Colonic mucosa (tissue), 4 donors: ENCODE measurements around the gene GAL3ST1. TPM values are rescaled to one million over a fixed set of nuclear protein-coding genes. Genes with fewer than 3 reads are reported as not detected.
"Not testable (repeated sequence)": the region's sequence is repeated elsewhere in the genome, so short reads cannot be mapped to it uniquely, and the experiment has no call there.

ENCODE experiments used
- DNase-seq: peaks from one replicate; pipeline ENCODE4 v3.0.0-alpha.2; 2020
- H3K27ac ChIP-seq: fragments of 200-600 bp; one replicate; pipeline ENCODE4 v1.8.0; 2021
- H3K27me3 ChIP-seq: fragments of 200-600 bp; one replicate; pipeline ENCODE4 v1.8.0; 2021
- H3K36me3 ChIP-seq: fragments of 200-600 bp; one replicate; pipeline ENCODE4 v1.8.0; 2021
- H3K4me1 ChIP-seq: fragments of 200-600 bp; one replicate; pipeline ENCODE4 v1.8.0; 2021; ENCODE audit warnings: mild to moderate bottlenecking
- H3K4me3 ChIP-seq: fragments of 200-600 bp; one replicate; pipeline ENCODE4 v1.8.0; 2021
- H3K9ac ChIP-seq, 2 donors: one replicate each; pipeline ENCODE4 v1.7.0; 2013; ENCODE audit warnings: control low read depth in 2 of 2, low read depth in 2 of 2, low read length in 2 of 2
- H3K9me3 ChIP-seq: fragments of 200-600 bp; one replicate; pipeline ENCODE4 v1.8.0; 2021
- intact Hi-C: fragments of 100-400 bp; cut with DNase I; formaldehyde crosslinking; loops from one replicate; pipeline ENCODE4 v1.14.1; 2022
- total RNA-seq, 2 donors: library from RNA; stranded (reverse); fragmentation: NEBNext Ultra II Directional in 1 of 2; extraction: Animal tissue kit (Norgen Biotek cat#: 25700) in 1 of 2; gene quantifications; one replicate each; pipeline ENCODE4 v1.2.1, GENCODE V29; 2021
- TF ChIP-seq, protein P1 (sequence below): fragments of 200-600 bp; IDR thresholded peaks from one replicate; pipeline ENCODE4 v1.8.0; 2022; ENCODE audit warnings: antibody characterized with exemption, mild to moderate bottlenecking
- donor health status: healthy.
- donor health status: DM: no; HTN: no; CAD: no.
- donor health status: DM: no; HTN: no; CAD: no.

GAL3ST1 gene
- total RNA-seq, 2 donors from 2014 or later = 13.4 to 18.8 TPM

DNA sequence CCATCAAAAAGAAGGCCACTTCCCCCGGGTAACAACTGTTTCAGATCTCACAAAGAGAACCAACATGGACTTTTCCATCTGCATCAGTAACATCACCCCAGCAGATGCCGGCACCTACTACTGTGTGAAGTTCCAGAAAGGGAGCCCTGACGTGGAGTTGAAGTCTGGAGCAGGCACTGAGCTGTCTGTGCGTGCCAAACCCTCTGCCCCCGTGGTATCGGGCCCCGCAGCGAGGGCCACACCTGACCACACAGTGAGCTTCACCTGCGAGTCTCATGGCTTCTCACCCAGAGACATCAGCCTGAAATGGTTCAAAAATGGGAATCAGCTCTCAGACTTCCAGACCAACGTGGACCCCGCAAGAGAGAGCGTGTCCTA is 31.7 kb downstream of the GAL3ST1 start:
- TF ChIP-seq, protein P1, sequence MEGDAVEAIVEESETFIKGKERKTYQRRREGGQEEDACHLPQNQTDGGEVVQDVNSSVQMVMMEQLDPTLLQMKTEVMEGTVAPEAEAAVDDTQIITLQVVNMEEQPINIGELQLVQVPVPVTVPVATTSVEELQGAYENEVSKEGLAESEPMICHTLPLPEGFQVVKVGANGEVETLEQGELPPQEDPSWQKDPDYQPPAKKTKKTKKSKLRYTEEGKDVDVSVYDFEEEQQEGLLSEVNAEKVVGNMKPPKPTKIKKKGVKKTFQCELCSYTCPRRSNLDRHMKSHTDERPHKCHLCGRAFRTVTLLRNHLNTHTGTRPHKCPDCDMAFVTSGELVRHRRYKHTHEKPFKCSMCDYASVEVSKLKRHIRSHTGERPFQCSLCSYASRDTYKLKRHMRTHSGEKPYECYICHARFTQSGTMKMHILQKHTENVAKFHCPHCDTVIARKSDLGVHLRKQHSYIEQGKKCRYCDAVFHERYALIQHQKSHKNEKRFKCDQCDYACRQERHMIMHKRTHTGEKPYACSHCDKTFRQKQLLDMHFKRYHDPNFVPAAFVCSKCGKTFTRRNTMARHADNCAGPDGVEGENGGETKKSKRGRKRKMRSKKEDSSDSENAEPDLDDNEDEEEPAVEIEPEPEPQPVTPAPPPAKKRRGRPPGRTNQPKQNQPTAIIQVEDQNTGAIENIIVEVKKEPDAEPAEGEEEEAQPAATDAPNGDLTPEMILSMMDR = no peak
- no peaks in the 10 kb centered on the region for H3K36me3 ChIP-seq
- H3K9ac ChIP-seq = no peak overlapping the region
- H3K27me3 ChIP-seq = peaks cover 24% of the 10 kb centered on the region
- H3K9me3 ChIP-seq = no peaks in the 10 kb centered on the region
- H3K27ac ChIP-seq = no peak overlapping the region
- H3K4me3 ChIP-seq = no peak overlapping the region
- H3K4me1 ChIP-seq = no peaks in the 10 kb centered on the region
- DNase-seq = no peak
- intact Hi-C loops = no loop called here

- Histone ChIP-seq H3K36me3 (no peaks in the 10 kb centered on the region), H3K9me3 (no peaks in the 10 kb centered on the region), H3K4me3 (peak overlapping the region; percentile 15), H3K9ac (no peak overlapping the region), H3K27ac (no peak overlapping the region), H3K27me3 (peaks cover 24% of the 10 kb centered on the region), H3K4me1 (no peaks in the 10 kb centered on the region)
- TF ChIP-seq, protein P1 = no peak
- no peak for DNase-seq
- intact Hi-C loops = no loop called here
Measured at GRCh38 chr22:30541961-30542810, 32.3 kb downstream of the GAL3ST1 start.

GRCh38 chr22:30541511-30541910 is 33.0 kb downstream of the GAL3ST1 start:
- not testable (repeated sequence) for H3K4me3 ChIP-seq

DNA sequence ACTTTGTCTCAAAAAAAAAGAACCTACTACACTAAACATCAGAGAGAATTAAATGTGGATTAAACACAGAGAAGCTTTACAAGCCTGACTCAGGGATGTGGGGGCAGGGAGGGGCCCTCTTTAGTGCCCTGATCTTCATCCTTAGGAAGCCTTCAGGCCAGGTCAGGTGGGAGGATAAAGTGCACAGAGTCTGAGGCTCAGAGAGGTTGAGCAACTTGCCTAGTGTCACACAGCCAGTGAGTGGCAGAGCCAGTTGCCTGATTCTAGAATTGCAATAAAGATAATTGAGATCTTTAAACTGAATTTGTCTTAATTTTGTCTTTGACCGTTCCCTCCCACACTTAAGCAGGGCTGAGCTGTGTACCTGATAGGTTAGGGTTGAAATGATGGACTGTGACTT is 35.1 kb downstream of the GAL3ST1 start:
- Histone ChIP-seq H3K27me3 (peaks cover 24% of the 10 kb centered on the region), H3K4me3 (no peak overlapping the region), H3K36me3 (no peaks in the 10 kb centered on the region), H3K4me1 (no peaks in the 10 kb centered on the region), H3K9ac (no peak overlapping the region), H3K9me3 (no peaks in the 10 kb centered on the region), H3K27ac (no peak overlapping the region)
- no peak for DNase-seq
- TF ChIP-seq, protein P1 = no peak
- intact Hi-C loops = no loop called here

More at GRCh38 chr22:30541511-30541910, 33.0 kb downstream of the GAL3ST1 start:
- H3K9me3 ChIP-seq, H3K9ac ChIP-seq, DNase-seq, H3K27ac ChIP-seq, H3K4me1 ChIP-seq, intact Hi-C loops, H3K36me3 ChIP-seq: not testable (repeated sequence)
- peaks cover 24% of the 10 kb centered on the region for H3K27me3 ChIP-seq

DNA sequence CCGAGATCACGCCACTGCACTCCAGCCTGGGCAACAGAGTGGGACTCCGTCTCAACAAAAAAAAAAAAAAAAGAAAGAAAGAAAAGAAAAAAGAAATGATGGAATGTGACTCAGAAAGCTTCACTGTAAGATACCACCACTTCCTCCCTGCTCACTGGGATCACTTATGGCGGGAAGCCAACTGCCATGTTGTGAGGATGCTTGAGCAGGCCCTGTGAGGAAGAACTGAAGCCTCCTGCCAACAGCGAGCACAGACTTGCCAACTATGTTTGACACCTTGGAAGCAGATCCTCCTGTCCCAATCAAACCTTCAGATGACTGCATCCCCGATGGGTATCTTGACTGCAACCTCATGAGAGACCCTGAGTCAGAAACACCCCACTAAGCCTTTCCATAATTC is 36.2 kb downstream of the GAL3ST1 start:
- no peaks in the 10 kb centered on the region for H3K36me3 ChIP-seq
- TF ChIP-seq, protein P1 = no peak
- no peak for DNase-seq

GRCh38 chr22:30537083-30537731 is 37.3 kb downstream of the GAL3ST1 start:
- Histone ChIP-seq H3K4me3 (no peak overlapping the region), H3K9ac (no peak overlapping the region), H3K36me3 (no peaks in the 10 kb centered on the region), H3K9me3 (no peaks in the 10 kb centered on the region), H3K4me1 (no peaks in the 10 kb centered on the region), H3K27ac (no peak overlapping the region), H3K27me3 (peaks cover 9% of the 10 kb centered on the region)
- TF ChIP-seq, protein P1 = no peak
- DNase-seq = no peak
- intact Hi-C loops = no loop called here

More for the DNA sequence above, 36.2 kb downstream of the GAL3ST1 start:
- Histone ChIP-seq H3K9ac (no peak overlapping the region), H3K27me3 (peaks cover 20% of the 10 kb centered on the region), H3K4me1 (no peaks in the 10 kb centered on the region), H3K4me3 (no peak overlapping the region), H3K9me3 (no peaks in the 10 kb centered on the region), H3K27ac (no peak overlapping the region)
- intact Hi-C loops = no loop called here
